ENCODE measurements around the gene SGCD.

The SGCD gene

DNA sequence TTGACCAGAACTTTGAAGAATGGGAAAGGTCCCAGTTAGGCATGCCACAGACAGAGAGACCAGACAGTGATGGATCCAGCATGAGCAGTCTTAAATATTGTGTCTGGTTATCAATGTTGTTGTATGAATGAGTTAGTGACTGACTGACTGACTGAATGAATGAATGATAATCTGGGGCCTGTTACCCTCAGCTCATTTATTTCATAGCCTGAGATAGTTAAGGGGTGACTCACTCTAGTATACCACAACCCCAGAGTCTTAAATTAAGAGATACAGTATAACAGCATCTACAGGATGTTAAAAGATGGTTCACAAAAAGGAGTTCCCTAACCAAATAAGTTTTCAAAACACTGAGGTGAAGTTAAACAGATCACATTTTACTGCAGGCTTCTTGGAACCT, 133.5 kb downstream of the SGCD start:
- TF ChIP-seq EZH2phosphoT487 (IDR thresholded peaks at IDR 0.05; ENCODE audit: low read depth) (no peak), CTCF (IDR thresholded peaks at IDR 0.05; ENCODE audit: low read depth, low read length) (no peak)
- no peak overlapping the region for H3K4me2 ChIP-seq (ENCODE audit: low read length)
- no peak overlapping the region for H3K9ac ChIP-seq (ENCODE audit: low read length)
- no peaks in the 10 kb centered on the region for H3K36me3 ChIP-seq (replicated peaks; ENCODE audit: low read depth, low read length)
- no peaks in the 10 kb centered on the region for H3K27me3 ChIP-seq (ENCODE audit: low read depth, low read length)
- H4K20me1 ChIP-seq (ENCODE audit: insufficient read depth, low read length) = no peaks in the 10 kb centered on the region
- no peaks in the 10 kb centered on the region for H3K79me2 ChIP-seq (ENCODE audit: low read length)
- no peak overlapping the region for H3K27ac ChIP-seq (ENCODE audit: low read length)
- H2AFZ ChIP-seq (ENCODE audit: low read depth, low read length) = no peak overlapping the region
- H3K4me3 ChIP-seq (ENCODE audit: low read length) = no peak overlapping the region
- no peaks in the 10 kb centered on the region for H3K4me1 ChIP-seq (ENCODE audit: low read length)
- no peaks in the 10 kb centered on the region for H3K9me3 ChIP-seq (ENCODE audit: insufficient read depth, low read length)

- no peaks in the 10 kb centered on the region for H4K20me1 ChIP-seq (ENCODE audit: insufficient read depth, low read length)
- H3K9me3 ChIP-seq (ENCODE audit: insufficient read depth, low read length) = no peaks in the 10 kb centered on the region
- TF ChIP-seq EZH2phosphoT487 (IDR thresholded peaks at IDR 0.05; ENCODE audit: low read depth) (no peak), CTCF (IDR thresholded peaks at IDR 0.05; ENCODE audit: low read depth, low read length) (no peak)
- H3K36me3 ChIP-seq (replicated peaks; ENCODE audit: low read depth, low read length) = no peaks in the 10 kb centered on the region
- no peak overlapping the region for H3K27ac ChIP-seq (ENCODE audit: low read length)
- H3K9ac ChIP-seq (ENCODE audit: low read length) = no peak overlapping the region
- H2AFZ ChIP-seq (ENCODE audit: low read depth, low read length) = no peak overlapping the region
- H3K4me1 ChIP-seq (ENCODE audit: low read length) = no peaks in the 10 kb centered on the region
- no peak overlapping the region for H3K4me2 ChIP-seq (ENCODE audit: low read length)
- H3K4me3 ChIP-seq (ENCODE audit: low read length) = no peak overlapping the region
- no peaks in the 10 kb centered on the region for H3K79me2 ChIP-seq (ENCODE audit: low read length)
- H3K27me3 ChIP-seq (ENCODE audit: low read depth, low read length) = no peaks in the 10 kb centered on the region
Measured at GRCh38 chr5:156466871-156467270, 139.9 kb downstream of the SGCD start.

- Histone ChIP-seq H3K27ac (ENCODE audit: low read length) (no peak overlapping the region), H3K4me2 (ENCODE audit: low read length) (no peak overlapping the region), H2AFZ (ENCODE audit: low read depth, low read length) (no peak overlapping the region), H3K27me3 (ENCODE audit: low read depth, low read length) (no peaks in the 10 kb centered on the region), H3K79me2 (ENCODE audit: low read length) (no peaks in the 10 kb centered on the region), H3K9me3 (ENCODE audit: insufficient read depth, low read length) (no peaks in the 10 kb centered on the region), H4K20me1 (ENCODE audit: insufficient read depth, low read length) (no peaks in the 10 kb centered on the region), H3K4me1 (ENCODE audit: low read length) (no peaks in the 10 kb centered on the region), H3K9ac (ENCODE audit: low read length) (no peak overlapping the region), H3K36me3 (replicated peaks; ENCODE audit: low read depth, low read length) (no peaks in the 10 kb centered on the region), H3K4me3 (ENCODE audit: low read length) (no peak overlapping the region)
- TF ChIP-seq CTCF (IDR thresholded peaks at IDR 0.05; ENCODE audit: low read depth, low read length) = no peak
- no peak for TF ChIP-seq EZH2phosphoT487 (IDR thresholded peaks at IDR 0.05; ENCODE audit: low read depth)
Measured at GRCh38 chr5:156469636-156470035, 142.7 kb downstream of the SGCD start.

- Histone ChIP-seq H3K27ac (ENCODE audit: low read length) (no peak overlapping the region), H3K9ac (ENCODE audit: low read length) (no peak overlapping the region), H3K36me3 (replicated peaks; ENCODE audit: low read depth, low read length) (no peaks in the 10 kb centered on the region), H3K79me2 (ENCODE audit: low read length) (no peaks in the 10 kb centered on the region), H3K9me3 (ENCODE audit: insufficient read depth, low read length) (no peaks in the 10 kb centered on the region), H2AFZ (ENCODE audit: low read depth, low read length) (no peak overlapping the region), H3K4me2 (ENCODE audit: low read length) (no peak overlapping the region), H4K20me1 (ENCODE audit: insufficient read depth, low read length) (no peaks in the 10 kb centered on the region), H3K4me3 (ENCODE audit: low read length) (no peak overlapping the region), H3K4me1 (ENCODE audit: low read length) (no peaks in the 10 kb centered on the region), H3K27me3 (ENCODE audit: low read depth, low read length) (no peaks in the 10 kb centered on the region)
- TF ChIP-seq CTCF (IDR thresholded peaks at IDR 0.05; ENCODE audit: low read depth, low read length) = no peak
- TF ChIP-seq EZH2phosphoT487 (IDR thresholded peaks at IDR 0.05; ENCODE audit: low read depth) = no peak
Measured at GRCh38 chr5:156471893-156472292, 144.9 kb downstream of the SGCD start.
